Transverse colon (tissue), 3 donors: ENCODE results near the gene GLRX3.

Experiments
- CTCF ChIP-seq, 5 experiments: fragments of 200-600 bp in 3 of 5; fragments of 450-650 bp in 2 of 5; sonication (generic) in 3 of 5; IDR thresholded peaks; 1 replicate in 2 of 5; 2 replicates in 3 of 5; pipeline ENCODE4 v1.5.1; 2016 to 2017; ENCODE audit warnings: antibody characterized with exemption in 5 of 5, inconsistent platforms in 3 of 5, mild to moderate bottlenecking in 2 of 5, moderate library complexity in 1 of 5
- POLR2A ChIP-seq: fragments of 450-650 bp; IDR thresholded peaks from one replicate; pipeline ENCODE4 v1.6.1; 2016; ENCODE audit warnings: antibody characterized with exemption, mild to moderate bottlenecking, moderate library complexity

- TF ChIP-seq POLR2A, result no peak
- TF ChIP-seq CTCF (IDR thresholded peaks at IDR 0.05), result no peak
Measured at GRCh38 chr10:130192276-130192848, 56.2 kb downstream of the GLRX3 start.
